B cell (primary cell): ENCODE data around the gene ARHGAP26. TPM values are rescaled to one million over a fixed set of nuclear protein-coding genes. Genes with fewer than 3 reads are reported as not detected.

Experiments used
- ATAC-seq: fragments of 200-7000 bp; cut with Tn5 transposase; one replicate; pipeline ENCODE4 v1.10.0; 2021; ENCODE audit warnings: low read depth, mild to moderate bottlenecking, moderate number of reproducible peaks, moderate library complexity
- CTCF ChIA-PET: fragments of 350-600 bp; sonication (Branson Sonifier 250); formaldehyde crosslinking; loops from one replicate; lab custom pipeline; 2021; ENCODE audit warnings: antibody characterized with exemption, inconsistent platforms; lab: Charles Lee
- POLR2A ChIA-PET: fragments of 350-600 bp; sonication (Branson Sonifier 250); formaldehyde crosslinking; loops from one replicate; lab custom pipeline; 2021; ENCODE audit warnings: antibody characterized with exemption; lab: Charles Lee
- DNase-seq: peaks from one replicate; pipeline ENCODE4 v3.0.0; 2013
- H2AFZ ChIP-seq: 2 replicates; pipeline ENCODE4 v1.6.1; 2012; ENCODE audit warnings: mild to moderate bottlenecking, low read depth, low read length; ENCODE audit not compliant: insufficient read depth, poor library complexity, severe bottlenecking
- H3K27ac ChIP-seq, 2 donors: 1 replicate in 1 of 2; 2 replicates in 1 of 2; pipeline ENCODE4 v1.5.1; 2012 to 2013; ENCODE audit warnings: low read length in 2 of 2, mild to moderate bottlenecking in 2 of 2, moderate library complexity in 1 of 2
- H3K27me3 ChIP-seq, 4 experiments: fragments of 200-600 bp in 1 of 4; sonication (generic) in 1 of 4; replicated peaks in 1 of 4; 1 replicate in 2 of 4; 2 replicates in 2 of 4; pipeline versions ENCODE4 v1.6.1 to v1.7.0; 2013 to 2016; ENCODE audit warnings: low read length in 3 of 4, mild to moderate bottlenecking in 2 of 4, mixed read lengths in 1 of 4, moderate library complexity in 1 of 4; ENCODE audit not compliant: insufficient read depth in 4 of 4, control insufficient read depth in 3 of 4; ENCODE audit errors: control extremely low read depth in 1 of 4
- H3K36me3 ChIP-seq, 2 experiments: replicated peaks in 1 of 2; 1 replicate in 1 of 2; 2 replicates in 1 of 2; pipeline versions ENCODE4 v1.6.1 to v1.7.1; 2013; ENCODE audit warnings: low read length in 1 of 2; ENCODE audit not compliant: insufficient read depth in 2 of 2, control insufficient read depth in 1 of 2; ENCODE audit errors: control extremely low read depth in 1 of 2, extremely low read depth in 1 of 2
- H3K4me1 ChIP-seq, 2 donors: fragments of 200-600 bp in 1 of 2; sonication (generic) in 1 of 2; 1 replicate in 1 of 2; 2 replicates in 1 of 2; pipeline versions ENCODE4 v1.5.1 to v1.6.1; 2013 to 2017; ENCODE audit warnings: low read length in 2 of 2; ENCODE audit not compliant: control insufficient read depth in 2 of 2, insufficient read depth in 2 of 2
- H3K4me2 ChIP-seq: replicated peaks from 2 replicates; pipeline ENCODE3; 2012; ENCODE audit warnings: mild to moderate bottlenecking, low read depth, low read length; ENCODE audit not compliant: poor library complexity, severe bottlenecking
- H3K4me3 ChIP-seq, 5 experiments: fragments of 200-600 bp in 1 of 5; sonication (generic) in 1 of 5; 1 replicate in 3 of 5; 2 replicates in 2 of 5; pipeline versions ENCODE4 v1.5.1 to v1.7.0; 2011 to 2016; ENCODE audit warnings: low read length in 4 of 5, mild to moderate bottlenecking in 4 of 5, low read depth in 2 of 5, control low read depth in 1 of 5, moderate library complexity in 1 of 5; ENCODE audit not compliant: insufficient read depth in 1 of 5; ENCODE audit errors: control extremely low read depth in 1 of 5, extremely low read depth in 1 of 5
- H3K79me2 ChIP-seq: fragments of 200-600 bp; sonication (generic); one replicate; pipeline ENCODE4 v1.6.0; 2016; ENCODE audit warnings: low read length; ENCODE audit not compliant: control insufficient read depth, insufficient read depth
- H3K9ac ChIP-seq: fragments of 200-600 bp; sonication (generic); 2 replicates; pipeline ENCODE4 v1.6.1; 2017; ENCODE audit warnings: mild to moderate bottlenecking, low read length, moderate library complexity
- H3K9me3 ChIP-seq, 3 donors: one replicate each; pipeline versions ENCODE4 v1.6.1 to v1.7.1; 2013; ENCODE audit warnings: low read length in 2 of 3; ENCODE audit not compliant: control insufficient read depth in 2 of 3, insufficient read depth in 1 of 3; ENCODE audit errors: control extremely low read depth in 1 of 3
- H4K20me1 ChIP-seq: 2 replicates; pipeline ENCODE4 v1.6.0; 2012; ENCODE audit warnings: mild to moderate bottlenecking, low read length; ENCODE audit not compliant: insufficient read depth, control insufficient read depth, poor library complexity, severe bottlenecking
- H3K27ac Mint-ChIP-seq: one replicate; pipeline ENCODE4 v1.8.0; 2021; ENCODE audit warnings: mixed read lengths
- H3K27me3 Mint-ChIP-seq: one replicate; pipeline ENCODE4 v1.8.0; 2021; ENCODE audit warnings: mixed read lengths
- H3K4me1 Mint-ChIP-seq: one replicate; pipeline ENCODE4 v1.8.0; 2021; ENCODE audit warnings: mixed read lengths
- H3K4me3 Mint-ChIP-seq: one replicate; pipeline ENCODE4 v1.8.0; 2021; ENCODE audit warnings: mixed read lengths
- H3K9me3 Mint-ChIP-seq: one replicate; pipeline ENCODE4 v1.8.0; 2022; ENCODE audit warnings: mixed read lengths; ENCODE audit not compliant: insufficient read depth
- EZH2 ChIP-seq: IDR thresholded peaks from 2 replicates; pipeline ENCODE4 v1.6.1; 2012; ENCODE audit warnings: borderline replicate concordance, low read depth, mild to moderate bottlenecking, moderate library complexity, low read length; ENCODE audit not compliant: insufficient read depth, poor library complexity, severe bottlenecking
- WGBS: methylation state at CpG from one replicate; pipeline ENCODE4 v1.1.5; 2013; ENCODE audit warnings: missing lambda C conversion rate; ENCODE audit not compliant: insufficient coverage; 5-methylcytosine and 5-hydroxymethylcytosine counted together
- intact Hi-C: fragments of 100-400 bp; cut with micrococcal nuclease; formaldehyde crosslinking; loops from one replicate; pipeline ENCODE4 v1.10.0; 2022
- polyA plus RNA-seq: library from polyadenylated mRNA; depleted of rRNA; stranded (reverse); fragments of >200 nt; gene quantifications from 2 replicates; pipeline ENCODE4 v1.2.3, GENCODE V29; 2012
- total RNA-seq, 2 donors: library from RNA; stranded (reverse); fragments of 120-200 nt in 1 of 2; gene quantifications; 1 replicate in 1 of 2; 2 replicates in 1 of 2; pipeline versions ENCODE4 v1.2.3 to v1.2.4, GENCODE V29; 2013 to 2022
- TF ChIP-seq, protein P1 (sequence below): fragments of 200-600 bp; IDR thresholded peaks from one replicate; pipeline ENCODE4 v1.8.0; 2022; ENCODE audit warnings: antibody characterized with exemption, mild to moderate bottlenecking

Gene ARHGAP26
- total and polyA plus RNA-seq, 2 donors (not counting 1 experiment from before 2014, with no cell fraction given), result 1.8 to 22.5 TPM

DNA sequence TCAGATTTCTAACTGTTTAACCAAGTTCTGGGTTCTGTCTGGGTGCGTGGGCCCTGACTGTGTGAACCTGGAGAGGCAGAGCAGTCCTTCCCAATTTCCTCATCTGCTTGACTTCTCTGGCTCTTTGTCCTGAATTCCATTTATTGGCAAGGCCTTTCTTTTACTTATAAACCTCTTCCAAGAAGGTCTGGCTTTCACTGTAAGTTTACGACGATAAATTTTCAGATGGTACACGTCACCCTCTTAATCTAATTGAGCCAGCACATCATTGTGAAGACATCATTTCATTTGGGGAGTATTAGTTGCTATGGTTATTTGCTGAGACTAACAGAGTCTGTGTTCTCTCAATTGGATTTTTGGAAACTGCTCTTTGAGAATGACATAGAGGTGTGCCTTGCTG is 92.4 kb downstream of the ARHGAP26 start:
- intact Hi-C loops, result no loop called here
- peaks cover 3% of the 10 kb centered on the region for H3K79me2 ChIP-seq
- no peak overlapping the region for H3K9ac ChIP-seq
- H4K20me1 ChIP-seq, result peaks cover 2% of the 10 kb centered on the region
- no peaks in the 10 kb centered on the region for H3K9me3 ChIP-seq
- ATAC-seq (no peak), DNase-seq (no peak)
- H3K27ac ChIP-seq, result no peak overlapping the region
- peaks cover 3 to 4% of the 10 kb centered on the region in 2 donors for H3K4me1 ChIP-seq
- Mint-ChIP-seq H3K27ac (no peak overlapping the region), H3K27me3 (no peaks in the 10 kb centered on the region), H3K4me3 (no peak overlapping the region), H3K9me3 (no peaks in the 10 kb centered on the region), H3K4me1 (peaks cover 13% of the 10 kb centered on the region)
- CTCF ChIA-PET, result interaction anchor here (0.8 to 5.1 kb wide), 3 partner anchors 18 to 114 kb away, joined by 3 to 57 read pairs (median 24); no protein-coding TSS in a partner anchor
- H3K4me2 ChIP-seq, result no peak overlapping the region
- H3K4me3 ChIP-seq, result no peak overlapping the region
- no peak for TF ChIP-seq EZH2
- TF ChIP-seq, protein P1, sequence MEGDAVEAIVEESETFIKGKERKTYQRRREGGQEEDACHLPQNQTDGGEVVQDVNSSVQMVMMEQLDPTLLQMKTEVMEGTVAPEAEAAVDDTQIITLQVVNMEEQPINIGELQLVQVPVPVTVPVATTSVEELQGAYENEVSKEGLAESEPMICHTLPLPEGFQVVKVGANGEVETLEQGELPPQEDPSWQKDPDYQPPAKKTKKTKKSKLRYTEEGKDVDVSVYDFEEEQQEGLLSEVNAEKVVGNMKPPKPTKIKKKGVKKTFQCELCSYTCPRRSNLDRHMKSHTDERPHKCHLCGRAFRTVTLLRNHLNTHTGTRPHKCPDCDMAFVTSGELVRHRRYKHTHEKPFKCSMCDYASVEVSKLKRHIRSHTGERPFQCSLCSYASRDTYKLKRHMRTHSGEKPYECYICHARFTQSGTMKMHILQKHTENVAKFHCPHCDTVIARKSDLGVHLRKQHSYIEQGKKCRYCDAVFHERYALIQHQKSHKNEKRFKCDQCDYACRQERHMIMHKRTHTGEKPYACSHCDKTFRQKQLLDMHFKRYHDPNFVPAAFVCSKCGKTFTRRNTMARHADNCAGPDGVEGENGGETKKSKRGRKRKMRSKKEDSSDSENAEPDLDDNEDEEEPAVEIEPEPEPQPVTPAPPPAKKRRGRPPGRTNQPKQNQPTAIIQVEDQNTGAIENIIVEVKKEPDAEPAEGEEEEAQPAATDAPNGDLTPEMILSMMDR, result no peak
- no peaks in the 10 kb centered on the region for H3K27me3 ChIP-seq
- H3K36me3 ChIP-seq, result no peaks in the 10 kb centered on the region
- no CpG with 5 or more reads among the region's 4 CpGs for WGBS
- POLR2A ChIA-PET, result no interaction called here
- no peak overlapping the region for H2AFZ ChIP-seq

DNA sequence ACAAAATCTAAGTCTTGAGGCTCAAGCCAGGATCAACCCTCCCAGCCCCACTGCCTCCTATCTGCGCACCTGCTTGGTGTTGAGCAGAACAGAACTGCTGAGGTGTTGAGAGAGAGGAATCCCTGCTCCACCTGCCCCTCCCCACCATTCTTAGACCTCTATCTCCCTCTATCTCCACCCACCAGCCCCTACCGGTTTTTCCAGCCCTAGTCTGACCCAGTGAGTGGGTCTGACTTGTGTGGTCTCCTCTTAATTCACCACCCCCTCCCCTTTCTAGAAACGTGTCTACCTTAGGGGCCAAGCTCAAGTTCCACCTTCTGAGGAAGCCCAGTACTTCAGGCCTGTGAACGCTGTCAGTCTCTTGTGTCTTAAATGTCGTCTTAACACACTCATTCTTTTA is 93.7 kb downstream of the ARHGAP26 start:
- WGBS, result 92% methylated on average over 4 of the region's 5 CpGs
- no peak overlapping the region for H3K4me2 ChIP-seq
- no peaks in the 10 kb centered on the region for H3K36me3 ChIP-seq
- ATAC-seq (no peak), DNase-seq (no peak)
- intact Hi-C loops, result no loop called here
- POLR2A ChIA-PET, result no interaction called here
- no peaks in the 10 kb centered on the region for H3K9me3 ChIP-seq
- H3K9ac ChIP-seq, result no peak overlapping the region
- H4K20me1 ChIP-seq, result peaks cover 8% of the 10 kb centered on the region
- H3K27ac ChIP-seq, result no peak overlapping the region
- Mint-ChIP-seq H3K27me3 (no peaks in the 10 kb centered on the region), H3K9me3 (no peaks in the 10 kb centered on the region), H3K27ac (no peak overlapping the region), H3K4me3 (no peak overlapping the region), H3K4me1 (peaks cover 13% of the 10 kb centered on the region)
- no peak for TF ChIP-seq EZH2
- TF ChIP-seq, protein P1, result no peak
- peaks cover 13% of the 10 kb centered on the region for H3K79me2 ChIP-seq
- CTCF ChIA-PET, result interaction anchor here (0.9 to 5.1 kb wide), 6 partner anchors 17 to 116 kb away, joined by 3 to 57 read pairs (median 7); partner anchors contain the start of gene ARHGAP26
- H3K4me1 ChIP-seq, result peaks cover 3 to 4% of the 10 kb centered on the region in 2 donors
- H2AFZ ChIP-seq, result no peak overlapping the region
- no peaks in the 10 kb centered on the region for H3K27me3 ChIP-seq
- no peak overlapping the region for H3K4me3 ChIP-seq
